Measurements from ENCODE around the gene MYO19. TPM values are rescaled to one million over a fixed set of nuclear protein-coding genes. Genes with fewer than 3 reads are reported as not detected.

Gene MYO19
- total RNA-seq, 2 donors from 2014 or later = 49.4 to 56.4 TPM

DNA sequence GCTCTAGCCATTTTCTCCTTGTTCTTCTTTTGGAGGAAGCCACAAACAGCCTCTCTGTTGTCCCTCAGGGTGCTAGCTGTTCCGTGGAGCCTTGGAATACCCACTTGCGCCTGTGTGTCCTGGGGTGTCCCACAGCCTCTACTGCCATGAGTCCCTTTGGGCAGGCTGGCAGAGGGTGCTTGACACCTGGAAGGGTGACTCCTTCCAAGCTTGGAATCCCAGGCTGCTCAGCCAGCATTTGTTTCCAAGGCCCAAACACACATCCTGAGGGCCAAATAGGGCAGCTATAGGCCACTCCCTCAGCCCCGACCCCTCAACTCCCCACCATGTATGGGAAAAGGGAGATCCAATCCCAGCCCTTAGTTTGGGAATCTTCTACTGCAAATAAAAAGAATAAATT, 33.3 kb downstream of the MYO19 start:
- Histone ChIP-seq H3K27me3 (replicated peaks; ENCODE audit: insufficient read depth) (no peaks in the 10 kb centered on the region), H3K36me3 (peaks cover 2 to 4% of the 10 kb centered on the region in 2 donors), H3K4me1 (replicated peaks) (no peaks in the 10 kb centered on the region), H3K9me3 (no peaks in the 10 kb centered on the region), H3K4me3 (no peak overlapping the region), H3K27ac (no peak overlapping the region)
- no peak for TF ChIP-seq CTCF (IDR thresholded peaks at IDR 0.05)
- TF ChIP-seq POLR2AphosphoS5 (IDR thresholded peaks at IDR 0.05) = no peak
- TF ChIP-seq POLR2A (IDR thresholded peaks at IDR 0.05) = no peak
- 100% methylated on average over 3 of the region's 3 CpGs for WGBS
- DNase-seq (ENCODE audit: low spot score) = no peak
- intact Hi-C loops (cut with DNase I) = no loop called here

DNA sequence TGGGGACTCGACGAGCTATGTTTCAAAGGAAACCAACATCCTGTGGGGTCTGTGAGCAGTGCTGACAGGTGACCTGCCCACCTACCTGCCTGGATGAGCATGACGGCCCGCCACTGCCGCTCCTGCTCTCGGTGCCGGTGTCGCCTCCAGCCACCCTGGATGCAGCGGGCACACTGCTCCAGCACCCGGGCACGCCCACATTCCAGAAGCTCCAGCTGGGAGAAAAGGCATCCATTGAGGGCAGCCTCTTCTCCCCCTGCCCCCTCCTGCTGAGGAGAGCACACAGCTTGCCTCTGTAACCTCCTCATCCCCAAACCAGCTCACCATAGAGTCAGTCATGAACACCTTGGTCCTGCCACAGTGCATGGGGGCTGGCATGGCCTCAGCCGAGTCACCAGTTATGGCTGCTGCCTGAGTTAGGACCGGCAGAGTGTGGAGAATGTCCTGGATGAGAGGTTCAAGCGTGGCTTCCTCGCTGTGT, 33.9 kb downstream of the MYO19 start:
- intact Hi-C loops (cut with DNase I) = no loop called here
- 77% methylated on average over 15 of the region's 15 CpGs for WGBS
- Histone ChIP-seq H3K4me1 (replicated peaks) (no peaks in the 10 kb centered on the region), H3K36me3 (peaks cover 4 to 6% of the 10 kb centered on the region in 2 donors), H3K9me3 (no peaks in the 10 kb centered on the region), H3K27me3 (replicated peaks; ENCODE audit: insufficient read depth) (no peaks in the 10 kb centered on the region), H3K27ac (no peak overlapping the region), H3K4me3 (no peak overlapping the region)
- DNase-seq (ENCODE audit: low spot score) = no peak
- TF ChIP-seq CTCF (IDR thresholded peaks at IDR 0.05) (no peak), POLR2AphosphoS5 (IDR thresholded peaks at IDR 0.05) (no peak), POLR2A (IDR thresholded peaks at IDR 0.05) (no peak)

DNA sequence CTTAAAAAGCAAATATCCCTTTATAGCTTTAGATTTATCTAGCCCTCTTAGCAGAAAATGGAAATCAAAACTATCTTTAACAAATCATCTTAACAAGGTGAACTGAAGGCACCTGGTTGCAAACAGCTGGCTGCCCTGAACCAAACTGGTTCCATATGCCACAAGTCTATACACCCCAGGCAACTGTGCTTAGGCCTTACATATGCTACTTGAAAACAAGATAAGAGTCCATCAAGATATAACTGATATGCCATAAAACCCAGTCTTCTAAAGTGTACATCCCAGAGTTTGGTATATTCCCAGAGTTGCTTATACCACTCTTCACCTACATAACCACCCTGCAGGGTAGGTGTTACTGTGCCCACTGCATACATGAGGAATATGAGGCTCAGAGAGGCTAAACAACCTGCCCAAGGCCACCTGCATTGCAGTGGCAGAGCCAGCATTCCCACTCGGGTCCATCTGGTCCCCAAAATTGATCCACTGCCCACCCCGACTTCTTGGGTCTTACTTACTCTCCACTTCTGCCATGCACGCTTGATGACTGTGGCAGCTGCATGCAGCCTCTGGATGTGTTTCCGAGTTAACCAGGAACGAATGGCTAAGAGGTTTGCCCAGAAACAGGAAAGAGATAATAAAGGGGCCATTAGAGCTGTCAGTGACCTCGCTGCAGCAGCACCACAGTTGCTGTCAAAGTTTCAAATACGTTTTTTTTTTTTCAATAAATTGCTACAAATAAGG, 35.9 kb downstream of the MYO19 start:
- DNase-seq (ENCODE audit: low spot score) = no peak
- H3K27ac ChIP-seq = no peak overlapping the region
- TF ChIP-seq CTCF (IDR thresholded peaks at IDR 0.05) (no peak), POLR2AphosphoS5 (IDR thresholded peaks at IDR 0.05) (no peak), POLR2A (IDR thresholded peaks at IDR 0.05) (no peak)
- H3K4me3 ChIP-seq = no peak overlapping the region
- 76% methylated on average over 7 of the region's 7 CpGs for WGBS
- no peaks in the 10 kb centered on the region for H3K9me3 ChIP-seq
- no peaks in the 10 kb centered on the region for H3K27me3 ChIP-seq (replicated peaks; ENCODE audit: insufficient read depth)
- intact Hi-C loops (cut with DNase I) = no loop called here
- H3K4me1 ChIP-seq (replicated peaks) = no peaks in the 10 kb centered on the region
- H3K36me3 ChIP-seq = peaks cover 6 to 11% of the 10 kb centered on the region in 2 donors

- TF ChIP-seq POLR2AphosphoS5 (IDR thresholded peaks at IDR 0.05) = no peak
- no peak for TF ChIP-seq CTCF (IDR thresholded peaks at IDR 0.05)
- no peak for TF ChIP-seq POLR2A (IDR thresholded peaks at IDR 0.05)
- H3K9me3 ChIP-seq = no peaks in the 10 kb centered on the region
- no peak overlapping the region for H3K27ac ChIP-seq
- DNase-seq (ENCODE audit: low spot score) = no peak
- 83% methylated on average over 9 of the region's 9 CpGs for WGBS
- no peak overlapping the region for H3K4me3 ChIP-seq
- intact Hi-C loops (cut with DNase I) = no loop called here
- H3K4me1 ChIP-seq (replicated peaks) = no peaks in the 10 kb centered on the region
- peaks cover 6 to 11% of the 10 kb centered on the region in 2 donors for H3K36me3 ChIP-seq
- no peaks in the 10 kb centered on the region for H3K27me3 ChIP-seq (replicated peaks; ENCODE audit: insufficient read depth)
Measured at GRCh38 chr17:36498155-36498554, 36.5 kb downstream of the MYO19 start.
